ENCODE measurements around the gene ZNF397. TPM values are rescaled to one million over a fixed set of nuclear protein-coding genes. Genes with fewer than 3 reads are reported as not detected.

The ZNF397 gene
- total RNA-seq, 6 experiments from 2014 or later, result 9.1 to 13.1 (median 10.9) TPM

DNA sequence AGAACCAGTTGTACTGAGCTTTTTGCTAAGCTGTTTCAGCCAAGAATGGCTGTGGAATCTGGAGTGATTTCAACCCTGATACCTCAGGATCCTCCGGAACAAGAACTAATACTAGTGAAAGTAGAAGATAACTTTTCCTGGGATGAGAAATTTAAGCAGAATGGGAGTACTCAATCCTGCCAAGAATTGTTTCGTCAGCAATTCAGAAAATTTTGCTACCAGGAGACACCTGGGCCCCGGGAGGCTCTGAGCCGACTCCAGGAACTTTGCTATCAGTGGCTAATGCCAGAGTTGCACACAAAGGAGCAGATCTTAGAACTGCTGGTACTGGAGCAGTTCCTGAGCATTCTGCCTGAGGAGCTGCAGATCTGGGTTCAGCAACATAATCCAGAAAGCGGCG, 1.6 kb downstream of the ZNF397 start:
- Histone ChIP-seq H3K27ac (no peak overlapping the region), H3K27me3 (no peaks in the 10 kb centered on the region), H3K36me3 (peaks cover 0 to 44% (median 36%) of the 10 kb centered on the region in 4 donors), H3K9me3 (peaks cover 0 to 8% (median 3%) of the 10 kb centered on the region in 4 donors), H3K4me3 (no peak overlapping the region), H3K4me1 (peaks cover 0 to 4% (median 0%) of the 10 kb centered on the region in 4 donors)
- intact Hi-C loops (cut with DNase I), result loop anchor here (10.0 kb wide), 2 partner anchors 52 to 102 kb away; partner anchors contain the start of genes ZNF24 (in 1 of the 2) and ZSCAN30 (in 1 of the 2)
- WGBS (ENCODE audit: insufficient coverage, low coverage, low lambda C conversion rate, missing lambda C conversion rate), result 94% methylated on average over 6 of the region's 6 CpGs
- TF ChIP-seq, protein P1, sequence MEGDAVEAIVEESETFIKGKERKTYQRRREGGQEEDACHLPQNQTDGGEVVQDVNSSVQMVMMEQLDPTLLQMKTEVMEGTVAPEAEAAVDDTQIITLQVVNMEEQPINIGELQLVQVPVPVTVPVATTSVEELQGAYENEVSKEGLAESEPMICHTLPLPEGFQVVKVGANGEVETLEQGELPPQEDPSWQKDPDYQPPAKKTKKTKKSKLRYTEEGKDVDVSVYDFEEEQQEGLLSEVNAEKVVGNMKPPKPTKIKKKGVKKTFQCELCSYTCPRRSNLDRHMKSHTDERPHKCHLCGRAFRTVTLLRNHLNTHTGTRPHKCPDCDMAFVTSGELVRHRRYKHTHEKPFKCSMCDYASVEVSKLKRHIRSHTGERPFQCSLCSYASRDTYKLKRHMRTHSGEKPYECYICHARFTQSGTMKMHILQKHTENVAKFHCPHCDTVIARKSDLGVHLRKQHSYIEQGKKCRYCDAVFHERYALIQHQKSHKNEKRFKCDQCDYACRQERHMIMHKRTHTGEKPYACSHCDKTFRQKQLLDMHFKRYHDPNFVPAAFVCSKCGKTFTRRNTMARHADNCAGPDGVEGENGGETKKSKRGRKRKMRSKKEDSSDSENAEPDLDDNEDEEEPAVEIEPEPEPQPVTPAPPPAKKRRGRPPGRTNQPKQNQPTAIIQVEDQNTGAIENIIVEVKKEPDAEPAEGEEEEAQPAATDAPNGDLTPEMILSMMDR (IDR thresholded peaks at IDR 0.05), result no peak
- TF ChIP-seq POLR2A (IDR thresholded peaks at IDR 0.05), result no peak
- DNase-seq (no peak), ATAC-seq (no peak)

DNA sequence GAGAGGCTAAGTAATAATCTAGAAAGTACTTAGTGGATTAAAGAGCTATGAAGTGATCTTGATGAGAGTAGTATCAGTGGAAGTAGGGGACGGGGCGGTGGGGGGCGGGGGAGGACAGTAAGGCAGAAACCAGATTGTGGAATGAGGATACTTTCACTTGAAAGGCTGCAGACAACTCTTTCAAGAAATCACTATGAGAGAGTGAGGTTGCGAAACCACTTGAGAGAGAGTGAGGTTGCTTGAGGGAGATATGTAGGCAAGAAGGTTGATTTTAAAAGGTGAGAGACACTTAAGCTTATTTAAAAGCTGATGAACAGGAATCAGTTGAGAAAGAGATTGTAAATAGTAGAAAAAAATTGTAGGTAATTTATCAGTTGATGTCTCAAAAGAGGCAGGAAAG, 3.8 kb downstream of the ZNF397 start:
- 100% methylated on average over 4 of the region's 4 CpGs for WGBS (ENCODE audit: insufficient coverage, low coverage, low lambda C conversion rate, missing lambda C conversion rate)

DNA sequence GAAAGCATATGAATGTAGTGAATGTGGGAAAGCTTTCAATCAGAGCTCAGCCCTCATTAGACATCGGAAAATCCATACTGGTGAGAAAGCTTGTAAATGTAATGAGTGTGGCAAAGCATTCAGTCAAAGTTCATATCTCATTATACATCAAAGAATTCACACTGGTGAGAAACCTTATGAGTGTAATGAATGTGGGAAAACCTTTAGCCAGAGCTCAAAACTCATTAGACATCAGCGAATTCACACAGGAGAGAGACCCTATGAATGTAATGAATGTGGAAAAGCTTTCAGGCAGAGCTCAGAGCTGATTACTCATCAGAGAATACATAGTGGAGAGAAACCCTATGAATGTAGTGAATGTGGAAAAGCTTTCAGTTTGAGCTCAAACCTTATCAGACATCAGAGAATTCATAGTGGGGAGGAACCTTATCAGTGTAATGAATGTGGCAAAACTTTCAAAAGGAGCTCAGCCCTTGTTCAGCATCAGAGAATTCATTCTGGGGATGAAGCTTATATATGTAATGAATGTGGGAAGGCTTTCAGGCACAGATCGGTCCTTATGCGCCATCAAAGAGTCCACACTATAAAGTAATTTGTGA, 5.0 kb downstream of the ZNF397 start:
- H3K27ac ChIP-seq, result no peak overlapping the region
- no peaks in the 10 kb centered on the region for H3K4me1 ChIP-seq
- peaks cover 0 to 8% (median 3%) of the 10 kb centered on the region in 4 donors for H3K9me3 ChIP-seq
- no peak for DNase-seq
- intact Hi-C loops (cut with DNase I), result loop anchor here (10.0 kb wide), 2 partner anchors 49 to 99 kb away; partner anchors contain the start of genes ZNF24 (in 1 of the 2) and ZSCAN30 (in 1 of the 2)
- WGBS (ENCODE audit: insufficient coverage, low coverage, low lambda C conversion rate, missing lambda C conversion rate), result 98% methylated on average over 4 of the region's 4 CpGs
- TF ChIP-seq POLR2A (IDR thresholded peaks at IDR 0.05), result no peak
- TF ChIP-seq, protein P1 (IDR thresholded peaks at IDR 0.05), result no peak
- H3K27me3 ChIP-seq, result no peaks in the 10 kb centered on the region
- peaks cover 0 to 45% (median 39%) of the 10 kb centered on the region in 4 donors for H3K36me3 ChIP-seq
- H3K4me3 ChIP-seq, result no peak overlapping the region
- ATAC-seq, result no peak

More for the DNA sequence above, 3.8 kb downstream of the ZNF397 start:
- peaks cover 0 to 45% (median 38%) of the 10 kb centered on the region in 4 donors for H3K36me3 ChIP-seq
- DNase-seq (no peak), ATAC-seq (no peak)
- H3K4me1 ChIP-seq, result peaks cover 0 to 4% (median 0%) of the 10 kb centered on the region in 4 donors
- TF ChIP-seq, protein P1 (IDR thresholded peaks at IDR 0.05), result no peak
- TF ChIP-seq POLR2A (IDR thresholded peaks at IDR 0.05), result no peak
- intact Hi-C loops (cut with DNase I), result loop anchor here (10.0 kb wide), 2 partner anchors 50 to 100 kb away; partner anchors contain the start of genes ZNF24 (in 1 of the 2) and ZSCAN30 (in 1 of the 2)
- no peak overlapping the region for H3K27ac ChIP-seq
- peaks cover 0 to 8% (median 3%) of the 10 kb centered on the region in 4 donors for H3K9me3 ChIP-seq
- no peak overlapping the region for H3K4me3 ChIP-seq
- H3K27me3 ChIP-seq, result no peaks in the 10 kb centered on the region

DNA sequence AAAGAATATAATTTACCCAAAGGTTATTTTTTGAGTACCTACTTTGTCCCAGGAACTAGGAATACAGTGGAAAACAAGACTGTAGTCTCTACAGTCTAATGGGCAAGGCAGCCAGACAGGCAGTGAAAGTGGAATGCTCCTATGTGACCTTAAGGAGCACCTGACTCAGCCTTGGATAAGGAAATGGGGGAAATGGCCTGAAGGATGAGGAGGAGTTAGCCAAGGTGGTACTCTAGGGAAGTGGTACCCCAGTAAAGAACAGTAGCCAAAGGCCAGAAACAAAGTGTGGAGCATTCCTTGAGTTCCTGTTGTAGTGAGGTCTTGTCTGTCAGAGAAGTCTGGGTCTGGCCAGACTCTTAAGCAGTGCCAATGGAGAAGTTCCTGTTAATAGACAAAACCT, 6.0 kb downstream of the ZNF397 start:
- H3K36me3 ChIP-seq, result peaks cover 0 to 45% (median 39%) of the 10 kb centered on the region in 4 donors
- TF ChIP-seq, protein P1 (IDR thresholded peaks at IDR 0.05), result no peak
- TF ChIP-seq POLR2A (IDR thresholded peaks at IDR 0.05), result no peak
- intact Hi-C loops (cut with DNase I), result loop anchor here (10.0 kb wide), 2 partner anchors 48 to 98 kb away; partner anchors contain the start of genes ZNF24 (in 1 of the 2) and ZSCAN30 (in 1 of the 2)

More for the DNA sequence above, 6.0 kb downstream of the ZNF397 start:
- DNase-seq, result no peak
- Histone ChIP-seq H3K27me3 (no peaks in the 10 kb centered on the region), H3K27ac (no peak overlapping the region), H3K9me3 (peaks cover 0 to 8% (median 3%) of the 10 kb centered on the region in 4 donors), H3K4me3 (no peak overlapping the region), H3K4me1 (no peaks in the 10 kb centered on the region)
- ATAC-seq, result no peak
